Measurements from ENCODE around the gene APRT.
"Not testable (repeated sequence)": the region's sequence is repeated elsewhere in the genome, so short reads cannot be mapped to it uniquely, and the experiment has no call there.

APRT gene

DNA sequence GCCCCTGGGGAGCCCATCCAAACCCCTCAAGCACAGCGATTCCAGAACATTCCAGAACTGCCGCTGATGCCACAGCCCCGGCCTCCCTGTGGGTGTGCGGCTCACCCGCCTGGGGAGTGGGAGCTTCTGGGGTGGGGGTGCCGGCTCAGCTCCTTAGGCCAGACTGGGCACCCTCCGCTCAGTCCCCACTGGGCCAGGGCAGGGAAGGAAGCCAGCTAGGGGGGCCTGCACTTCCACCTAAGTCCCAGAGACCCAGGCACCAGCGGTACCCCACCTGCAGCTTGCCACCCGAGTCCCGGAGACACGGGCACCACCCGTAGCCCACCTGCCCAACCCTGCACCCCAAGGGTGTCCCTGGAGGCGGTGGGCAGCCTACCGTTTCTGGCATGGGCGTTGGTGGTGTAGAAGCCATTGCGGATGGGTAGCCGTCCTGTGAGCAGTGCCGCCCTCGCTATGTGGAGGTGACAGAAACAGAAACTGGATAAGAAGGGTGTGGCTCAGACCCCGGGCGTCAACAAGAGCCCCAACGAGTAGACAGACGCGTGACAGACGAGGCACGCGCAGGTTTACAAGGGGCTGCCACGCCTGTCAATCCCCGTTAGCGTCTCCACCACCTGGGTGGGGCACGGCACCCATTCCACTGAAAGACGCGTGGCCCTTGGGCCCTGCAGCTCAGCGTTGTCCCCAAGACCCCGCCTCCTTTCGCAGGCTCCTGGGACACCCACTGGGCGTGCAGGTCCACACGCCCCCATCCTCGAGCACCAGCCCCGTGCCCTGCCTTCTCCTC lies 30.0 kb upstream of the APRT start:
- DNase-seq: no peak

DNA sequence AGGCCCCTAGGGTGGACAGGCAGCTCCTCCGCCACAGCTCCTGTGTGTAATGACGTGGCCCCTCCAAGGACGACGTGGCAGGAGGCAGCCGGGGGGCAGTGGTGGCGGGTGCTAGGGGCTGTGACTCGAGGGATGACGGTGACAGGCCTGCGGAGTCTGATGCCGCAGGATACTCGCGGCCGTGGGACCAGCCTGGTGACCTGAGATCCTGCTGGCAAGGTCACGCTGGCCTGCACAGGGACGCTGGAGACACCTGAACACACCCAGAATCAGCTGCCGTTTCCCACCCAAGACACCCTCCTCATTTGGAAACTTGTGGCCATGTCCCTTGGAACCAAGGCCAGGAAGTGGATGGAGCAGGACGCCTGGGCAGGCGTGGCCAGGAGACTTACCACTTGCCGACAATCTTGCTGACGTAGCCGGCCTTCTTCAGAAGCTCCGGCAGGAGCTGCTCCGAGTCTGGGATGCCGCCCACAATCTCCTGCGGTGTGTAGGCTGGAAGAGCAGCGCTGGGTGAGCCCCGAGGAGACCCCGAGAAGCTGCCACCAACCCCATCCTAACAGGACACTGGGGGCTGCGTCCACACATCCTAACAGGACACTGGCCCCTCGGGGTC lies 29.0 kb upstream of the APRT start:
- DNase-seq: no peak

DNA sequence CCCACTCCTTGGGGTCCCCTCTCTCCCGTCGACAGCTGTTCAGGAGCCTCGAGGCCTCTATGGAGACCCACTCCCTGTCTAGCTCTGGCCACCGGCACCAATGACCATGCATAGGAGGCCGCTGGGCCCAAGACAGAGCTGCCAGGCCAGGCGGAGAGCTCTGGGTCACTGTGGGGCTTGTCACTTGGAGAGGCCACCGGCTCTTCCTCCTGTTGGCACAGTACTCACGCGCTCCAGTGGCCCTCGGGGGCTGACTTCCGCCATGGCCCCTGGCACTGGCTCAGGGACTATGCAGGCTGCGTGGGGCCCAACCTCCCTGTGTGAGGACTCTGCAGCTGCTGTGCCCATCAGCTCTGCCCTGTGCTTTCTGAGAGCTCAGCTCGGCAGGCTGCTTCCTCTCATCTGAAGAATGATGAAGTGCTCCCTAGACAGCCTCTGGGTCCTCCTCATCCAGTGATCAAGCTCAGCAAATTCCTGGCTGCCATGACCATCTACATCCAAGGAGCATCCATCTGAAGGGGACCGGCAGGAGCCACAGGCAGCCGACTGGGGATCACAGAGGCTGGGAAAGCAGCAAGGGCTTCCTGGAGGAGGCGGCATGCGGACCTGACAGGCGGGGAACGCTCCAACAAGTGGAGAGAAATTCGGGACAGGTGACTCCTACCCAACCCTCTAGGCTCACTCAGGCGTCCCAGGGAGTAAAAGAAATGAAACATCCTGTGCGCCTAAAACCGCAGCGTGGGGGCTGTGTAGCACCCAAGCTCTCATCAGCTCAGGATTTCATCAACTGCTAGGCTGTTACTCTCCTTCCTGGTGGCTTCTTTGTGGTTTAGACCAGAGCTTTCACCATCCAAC lies 28.2 kb upstream of the APRT start:
- no peak for DNase-seq

DNA sequence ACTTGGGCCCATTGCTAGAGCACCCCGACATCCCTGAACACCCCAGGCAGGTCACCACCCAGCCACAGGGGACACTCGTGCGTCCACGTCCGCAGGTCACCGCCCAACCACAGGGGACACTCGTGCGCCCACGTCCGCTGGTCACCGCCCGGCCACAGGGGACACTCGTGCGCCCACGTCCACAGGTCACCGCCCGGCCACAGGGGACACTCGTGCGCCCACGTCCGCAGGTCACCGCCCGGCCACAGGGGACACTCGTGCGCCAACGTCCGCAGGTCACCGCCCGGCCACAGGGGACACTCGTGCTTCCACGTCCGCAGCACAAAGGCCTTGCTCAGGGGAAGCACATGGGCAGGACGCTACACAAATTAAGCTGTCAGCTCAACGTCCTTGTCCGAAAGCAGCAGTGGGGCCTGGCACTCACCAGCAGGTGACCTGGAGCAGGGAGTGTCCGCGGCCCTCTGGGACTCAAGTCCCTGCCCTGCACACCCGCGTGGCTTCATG lies 27.4 kb upstream of the APRT start:
- DNase-seq: no peak

DNA sequence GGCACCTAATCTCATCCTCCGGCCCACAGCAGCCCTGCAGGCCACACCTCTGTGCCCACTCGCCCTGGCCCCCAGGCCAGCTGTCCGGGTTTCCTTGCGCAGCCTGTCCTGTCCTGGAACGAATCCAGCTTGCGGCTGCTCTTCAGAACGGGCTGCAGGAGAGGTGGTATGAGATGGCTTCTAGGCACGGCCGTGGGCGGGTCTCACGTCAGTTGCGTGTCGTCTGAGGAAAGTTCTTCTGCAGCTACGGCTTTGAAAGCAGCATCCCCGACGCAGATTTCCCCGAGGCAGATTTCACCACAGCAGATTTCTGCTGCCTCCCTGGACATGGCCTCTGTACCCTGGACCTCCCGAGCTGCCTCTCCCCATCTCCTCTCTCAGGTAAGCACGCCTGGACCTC lies 26.8 kb upstream of the APRT start:
- no peak for DNase-seq

DNA sequence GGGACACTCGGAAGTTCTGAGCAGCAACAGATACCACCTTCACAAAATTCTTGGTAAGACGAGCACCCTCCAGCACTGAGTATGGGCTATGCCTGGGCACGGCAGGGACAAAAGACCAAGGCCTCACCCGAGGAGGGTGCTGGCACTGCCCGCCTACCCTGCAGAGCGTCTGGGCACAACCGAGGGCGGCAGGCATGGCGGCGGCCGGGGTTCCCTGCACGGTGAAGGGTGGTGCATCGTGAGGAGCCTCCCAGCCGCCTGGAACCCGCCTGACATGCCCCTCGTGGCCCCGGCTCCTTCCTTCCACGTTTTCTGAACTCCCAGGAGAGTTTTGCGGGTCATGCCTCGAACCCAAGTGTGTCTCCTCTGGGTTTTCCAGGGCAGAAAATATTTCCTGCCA lies 26.1 kb upstream of the APRT start:
- no peak for DNase-seq

DNA sequence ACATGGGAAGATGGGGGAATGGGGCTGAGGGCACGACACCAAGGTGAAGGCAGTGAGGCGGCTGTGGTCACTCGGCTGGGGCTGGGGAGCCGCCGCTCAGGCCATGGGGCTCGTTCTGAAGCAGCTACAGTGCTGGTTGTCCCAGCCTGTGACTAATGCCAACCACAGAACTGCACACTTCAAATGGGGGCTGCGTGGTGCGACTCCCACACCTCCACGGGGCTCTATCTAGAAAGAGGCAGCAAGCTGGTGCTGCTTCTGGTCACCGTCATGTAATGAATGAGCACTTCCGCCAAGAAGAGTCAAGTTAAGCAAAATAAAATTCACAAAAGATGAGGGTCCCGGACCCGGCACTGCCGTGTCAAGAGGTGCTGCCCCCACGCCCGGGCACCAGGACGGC lies 25.1 kb upstream of the APRT start:
- no peak for DNase-seq

DNA sequence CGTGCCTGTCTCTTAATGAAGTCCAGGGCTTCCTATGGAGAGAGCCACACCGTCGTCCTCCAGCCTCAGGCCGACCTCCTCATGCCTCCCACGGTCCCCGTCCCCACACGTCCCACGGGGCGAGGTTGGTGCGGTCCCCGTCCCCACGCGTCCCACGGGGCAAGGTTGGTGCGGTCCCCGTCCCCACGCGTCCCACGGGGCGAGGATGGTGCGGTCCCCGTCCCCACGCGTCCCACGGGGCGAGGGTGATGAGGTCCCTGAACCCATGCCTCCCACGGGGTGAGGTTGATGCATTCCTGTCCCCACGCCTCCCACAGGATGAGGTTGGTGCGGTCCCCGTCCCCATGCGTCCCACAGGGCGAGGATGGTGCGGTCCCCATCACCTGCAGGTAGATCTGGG lies 24.1 kb upstream of the APRT start:
- no peak for DNase-seq

DNA sequence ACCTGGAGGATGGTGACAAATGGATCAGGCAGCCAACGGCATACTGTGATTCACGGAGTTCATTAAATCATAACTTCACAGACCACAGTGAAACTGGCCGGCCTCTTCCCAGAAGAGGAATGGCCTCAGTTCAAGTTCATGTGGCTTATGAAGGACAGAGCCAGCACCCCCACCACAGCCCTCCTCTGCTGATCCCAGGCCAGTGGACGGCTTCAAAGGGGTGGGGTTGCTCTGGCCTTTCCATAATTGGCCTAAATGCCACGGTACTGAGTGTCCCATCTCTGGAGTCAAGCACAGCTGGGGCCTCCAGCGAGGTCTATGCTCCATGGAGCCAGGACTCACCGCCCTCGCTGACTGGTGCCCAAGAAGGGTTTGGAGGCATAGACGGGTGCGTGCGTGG lies 23.7 kb upstream of the APRT start:
- no peak for DNase-seq

DNA sequence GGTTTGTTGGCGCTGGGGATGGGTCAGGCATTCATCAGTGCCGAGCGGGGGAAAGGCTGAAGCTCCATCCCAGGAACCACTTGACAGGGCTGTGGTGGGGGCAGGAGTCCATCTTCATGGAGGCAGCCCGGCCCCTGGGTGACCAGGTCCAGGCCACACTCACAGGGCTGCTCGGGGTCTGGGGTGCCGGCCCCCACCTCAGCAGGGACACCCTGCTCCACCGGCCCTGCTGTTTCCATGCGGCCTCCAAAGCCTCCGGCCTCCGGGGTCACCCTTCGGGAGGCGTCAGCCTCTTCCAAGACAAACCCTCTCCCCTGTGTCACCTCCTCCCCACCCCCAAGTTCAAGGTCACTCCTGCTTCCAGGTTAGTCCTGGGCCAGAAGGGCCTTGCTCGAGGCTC lies 22.9 kb upstream of the APRT start:
- no peak for DNase-seq

DNA sequence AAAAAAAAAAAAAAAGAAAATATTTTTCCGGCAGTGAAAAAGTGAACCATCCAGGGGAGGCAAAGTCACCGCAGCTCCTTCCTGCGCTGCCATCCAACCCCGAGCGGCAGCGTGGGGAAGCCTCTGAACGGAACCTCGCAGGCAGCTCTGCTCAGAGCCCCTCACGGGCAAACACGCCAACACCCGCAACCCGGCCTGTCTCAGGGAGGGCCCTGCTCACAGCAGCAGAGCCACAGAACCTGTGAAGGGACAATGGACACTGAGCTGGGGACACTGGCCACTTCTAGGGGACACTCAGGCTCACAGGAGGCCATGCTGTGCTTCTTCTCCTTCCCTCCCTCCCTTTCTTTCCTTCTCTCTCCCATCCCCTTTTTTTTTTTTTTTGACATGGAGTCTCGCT lies 21.4 kb upstream of the APRT start:
- DNase-seq: no peak

DNA sequence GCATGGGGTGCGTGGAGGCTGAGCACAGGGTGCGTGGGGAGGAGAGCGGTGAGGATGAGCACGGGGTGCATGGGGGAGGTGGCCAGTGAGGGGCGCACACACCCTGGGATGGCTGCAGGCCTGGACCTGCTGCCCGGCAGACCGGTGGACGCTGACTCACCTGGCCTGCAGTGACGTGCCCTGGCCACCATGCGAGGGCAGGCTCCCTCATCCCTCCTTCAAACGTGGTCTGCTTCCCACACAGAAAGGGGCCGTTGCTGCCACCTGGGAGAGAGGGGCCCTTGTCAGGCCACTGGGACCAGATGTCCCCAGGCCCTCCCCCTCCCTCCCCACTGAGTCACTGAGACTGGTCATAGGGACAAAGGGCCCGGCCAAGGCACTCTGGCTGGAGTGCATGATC lies 20.1 kb upstream of the APRT start:
- DNase-seq: no peak

DNA sequence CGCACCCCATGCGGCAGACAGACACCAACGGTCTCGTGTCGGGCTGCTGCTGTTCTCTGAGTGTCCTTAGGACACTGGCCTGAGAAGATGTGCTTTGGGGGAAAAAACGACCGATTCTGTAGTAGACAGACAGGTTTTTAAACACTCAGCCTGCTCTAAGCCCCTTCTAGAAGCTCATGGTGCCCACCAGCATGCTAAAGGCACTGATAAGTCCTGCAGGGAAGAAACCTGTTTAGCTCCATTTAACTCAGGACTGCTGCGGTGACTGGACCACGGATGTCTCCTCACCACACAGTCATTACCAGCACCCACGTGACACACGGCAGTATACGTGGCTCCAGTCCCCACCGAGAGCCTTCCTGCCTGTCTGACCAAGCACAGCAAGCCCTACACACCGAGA lies 19.1 kb upstream of the APRT start:
- no peak for DNase-seq

DNA sequence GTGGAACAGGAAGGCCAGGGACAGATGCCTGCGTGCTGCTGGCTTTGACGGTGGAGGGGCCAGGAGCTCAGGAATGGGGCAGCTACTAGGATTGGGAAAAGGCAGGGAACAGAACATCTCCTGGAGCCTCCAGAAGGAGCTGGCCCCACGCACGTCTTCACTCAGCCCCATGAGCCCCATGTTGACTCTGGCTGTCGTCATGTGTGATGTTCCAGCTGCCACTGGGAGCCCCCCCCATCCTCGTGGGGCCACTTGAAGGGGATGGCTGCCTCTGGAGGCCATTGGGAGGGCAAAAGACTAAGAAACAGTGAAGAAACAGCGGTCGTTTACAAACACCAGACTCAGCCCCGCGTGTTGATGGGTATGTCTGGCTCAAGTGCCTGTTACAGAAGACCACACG lies 18.5 kb upstream of the APRT start:
- no peak for DNase-seq

DNA sequence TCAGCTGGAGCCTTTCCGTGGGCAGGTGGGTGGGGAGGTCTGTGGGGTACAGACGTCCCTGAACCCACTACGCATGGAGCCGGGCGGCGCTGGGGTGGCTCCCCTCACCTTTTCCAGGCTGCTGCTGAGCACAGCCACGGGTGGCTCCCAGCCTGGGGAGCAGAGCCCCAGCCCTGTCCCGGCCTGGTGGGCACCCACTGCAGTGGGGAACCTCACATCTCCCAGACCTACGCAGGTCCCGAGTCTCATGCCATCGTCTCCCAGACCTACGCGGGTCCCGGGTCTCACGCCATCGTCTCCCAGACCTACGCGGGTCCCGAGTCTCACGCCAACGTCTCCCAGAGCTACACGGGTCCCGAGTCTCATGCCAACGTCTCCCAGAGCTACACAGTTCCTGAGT lies 17.0 kb upstream of the APRT start:
- no peak for DNase-seq

DNA sequence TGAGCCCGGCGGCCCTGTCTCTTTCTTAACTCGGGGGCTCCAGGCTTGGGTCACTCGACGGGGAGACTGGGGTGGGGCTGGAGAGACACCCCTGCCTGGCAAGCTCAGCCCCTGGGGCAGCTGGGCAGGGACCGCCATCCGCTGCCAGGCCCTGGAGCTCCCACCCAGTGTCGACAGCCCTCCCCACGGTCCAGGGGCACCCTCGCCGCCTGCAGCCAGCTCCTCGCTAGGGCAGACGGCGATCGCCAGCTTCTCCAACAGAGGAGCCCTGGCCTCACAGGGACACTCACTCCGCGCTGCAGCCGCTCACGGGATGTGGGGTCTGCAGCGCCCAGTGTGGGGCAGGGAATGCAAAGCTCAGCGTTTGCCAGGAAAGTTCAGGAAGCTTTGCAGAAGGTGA lies 16.0 kb upstream of the APRT start:
- no peak for DNase-seq

DNA sequence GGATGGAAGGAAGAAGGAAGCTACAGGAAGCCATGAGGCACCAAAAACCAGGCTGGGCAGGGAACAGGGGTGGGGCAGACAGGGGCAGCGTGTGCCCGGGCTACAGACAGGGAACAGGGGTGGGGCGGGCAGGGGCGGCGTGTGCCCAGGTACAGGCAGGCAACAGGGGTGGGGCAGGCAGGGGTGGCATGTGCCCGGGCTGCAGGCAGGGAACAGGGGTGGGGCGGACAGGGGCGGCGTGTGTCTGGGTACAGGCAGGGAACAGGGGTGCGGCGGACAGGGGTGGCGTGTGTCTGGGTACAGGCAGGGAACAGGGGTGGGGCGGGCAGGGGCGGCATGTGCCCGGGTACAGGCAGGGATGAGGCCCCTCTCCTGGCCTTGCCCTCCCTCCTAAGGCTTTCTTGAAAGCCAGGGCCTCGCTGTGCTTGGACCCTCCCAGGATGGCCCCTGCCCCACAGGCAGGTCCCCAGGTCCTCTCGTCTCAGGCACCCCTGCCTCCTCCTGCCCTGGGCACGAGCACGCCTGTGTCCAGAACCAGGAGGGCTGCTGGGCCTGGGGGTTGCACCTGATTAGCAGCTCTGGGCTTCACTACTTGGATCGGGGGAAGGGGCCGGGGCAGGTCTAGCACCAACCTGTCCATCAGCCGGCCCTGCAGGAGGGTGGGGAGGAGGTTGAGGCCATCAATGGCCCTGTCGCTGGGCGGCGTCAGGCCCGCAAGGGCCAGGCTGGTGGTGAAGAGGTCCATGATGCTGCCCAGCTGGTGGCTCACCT lies 14.5 kb upstream of the APRT start:
- DNase-seq: no peak

DNA sequence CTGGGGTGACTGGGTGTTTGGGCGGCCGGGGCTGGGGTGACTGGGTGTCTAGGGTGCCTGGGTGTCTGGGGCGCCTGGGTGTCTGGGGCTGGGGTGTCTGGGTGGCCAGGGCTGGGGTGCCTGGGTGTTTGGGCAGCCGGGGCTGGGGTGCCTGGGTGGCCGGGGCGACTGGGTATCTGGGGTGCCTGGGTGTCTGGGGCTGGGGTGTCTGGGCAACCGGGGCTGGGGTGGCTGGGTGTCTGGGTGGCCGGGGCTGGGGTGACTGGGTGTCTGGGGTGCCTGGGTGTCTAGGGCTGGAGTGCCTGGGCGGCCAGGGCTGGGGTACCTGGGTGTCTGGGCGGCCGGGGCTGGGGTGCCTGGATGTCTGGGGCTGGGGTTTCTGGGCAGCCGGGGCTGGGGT lies 13.4 kb upstream of the APRT start:
- no peak for DNase-seq

DNA sequence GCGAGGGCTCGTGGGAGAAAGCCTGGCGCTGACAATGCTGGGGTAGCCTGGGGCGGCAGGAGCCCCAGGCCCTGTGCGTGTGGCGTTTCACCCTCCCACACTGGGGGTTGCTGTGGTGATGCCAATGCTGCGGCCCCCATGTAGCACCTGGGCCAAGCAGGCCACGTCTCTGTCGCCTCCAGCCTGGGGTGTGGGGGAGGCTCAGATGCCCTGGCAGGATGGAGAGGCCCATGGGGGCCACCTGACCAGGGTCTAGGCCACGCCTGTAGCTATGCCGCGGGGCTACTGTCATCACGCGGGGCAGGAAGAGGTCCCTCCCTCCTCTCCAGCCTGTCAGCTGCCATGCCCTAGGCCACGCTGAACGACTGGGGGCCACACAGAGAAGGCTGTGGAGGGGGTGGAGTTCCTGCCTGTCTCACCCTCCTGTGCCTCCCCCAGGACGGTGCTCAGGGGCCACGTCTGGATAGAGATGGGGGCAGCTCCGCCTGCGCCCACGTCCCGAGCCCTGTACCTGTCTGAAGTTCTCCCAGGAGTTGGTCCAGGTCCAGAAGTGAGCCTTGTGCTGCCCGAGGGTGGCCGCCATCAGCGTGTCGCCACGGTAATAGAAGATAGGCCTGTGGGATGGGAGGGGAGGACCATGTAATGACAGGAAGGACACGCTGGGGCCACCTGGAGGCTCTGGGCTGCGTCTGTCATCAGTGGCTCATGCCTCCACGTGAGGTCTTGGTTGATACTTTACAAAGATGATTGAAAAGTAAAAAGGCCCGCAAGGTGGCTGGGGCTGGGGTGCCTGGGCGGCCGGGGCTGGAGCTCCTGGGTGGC lies 12.7 kb upstream of the APRT start:
- no peak for DNase-seq

DNA sequence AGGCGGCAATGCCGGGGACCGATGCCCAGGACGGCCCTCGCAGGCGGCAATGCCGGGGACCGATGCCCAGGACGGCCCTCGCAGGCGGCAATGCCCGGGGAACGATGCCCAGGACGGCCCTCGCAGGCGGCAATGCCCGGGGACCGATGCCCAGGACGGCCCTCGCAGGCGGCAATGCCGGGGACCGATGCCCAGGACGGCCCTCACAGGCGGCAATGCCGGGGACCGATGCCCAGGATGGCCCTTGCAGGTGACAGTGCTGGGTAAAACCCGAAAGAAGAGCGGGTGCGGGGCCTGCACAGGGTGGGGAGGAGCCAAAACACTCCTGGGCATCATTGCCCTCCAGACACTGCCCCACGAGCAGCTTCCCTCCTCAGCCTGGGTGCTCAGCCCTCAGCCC lies 11.9 kb upstream of the APRT start:
- DNase-seq: not testable (repeated sequence)

DNA sequence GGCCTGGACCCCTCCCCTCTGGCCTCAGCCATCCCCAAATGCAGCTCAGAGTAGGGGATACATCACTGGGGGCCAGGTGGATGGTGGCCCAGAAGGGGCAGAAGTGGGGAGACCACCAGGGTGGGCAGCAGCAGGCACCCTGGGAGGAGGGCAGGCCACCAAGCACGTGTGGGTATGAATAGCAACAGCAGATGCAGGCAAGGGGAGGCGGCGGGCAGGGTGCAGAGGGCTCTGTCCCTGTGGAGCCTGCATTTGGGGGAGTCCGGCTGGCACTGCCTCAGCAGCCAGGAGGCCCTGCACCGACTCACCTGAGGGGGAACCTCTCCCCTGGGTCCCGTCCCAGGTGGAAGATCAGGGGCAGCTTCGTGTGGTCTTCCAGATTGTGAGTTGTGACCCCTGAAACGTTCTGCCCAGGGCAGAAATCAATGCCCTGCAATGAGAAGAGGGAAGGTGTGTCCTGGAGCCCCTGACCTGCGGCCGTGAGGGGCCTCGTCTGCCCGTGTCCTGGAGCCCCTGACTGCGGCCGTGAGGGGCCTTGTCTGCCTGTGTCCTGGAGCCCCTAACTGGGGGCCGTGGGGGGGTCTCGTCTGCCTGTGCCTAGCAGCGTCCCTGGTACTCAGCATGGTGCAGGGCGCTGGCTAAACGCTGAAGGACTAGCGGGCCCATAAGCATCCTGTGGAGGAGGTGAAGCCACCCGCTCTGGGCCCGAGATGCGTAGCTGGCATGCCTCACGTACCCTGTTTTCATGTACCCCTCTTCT lies 10.7 kb upstream of the APRT start:
- no peak for DNase-seq
